ENCODE data around the gene MED12L. TPM values are rescaled to one million over a fixed set of nuclear protein-coding genes. Genes with fewer than 3 reads are reported as not detected.

Gene MED12L
- total RNA-seq, 1 experiment from 2014 or later: 14.9 TPM

DNA sequence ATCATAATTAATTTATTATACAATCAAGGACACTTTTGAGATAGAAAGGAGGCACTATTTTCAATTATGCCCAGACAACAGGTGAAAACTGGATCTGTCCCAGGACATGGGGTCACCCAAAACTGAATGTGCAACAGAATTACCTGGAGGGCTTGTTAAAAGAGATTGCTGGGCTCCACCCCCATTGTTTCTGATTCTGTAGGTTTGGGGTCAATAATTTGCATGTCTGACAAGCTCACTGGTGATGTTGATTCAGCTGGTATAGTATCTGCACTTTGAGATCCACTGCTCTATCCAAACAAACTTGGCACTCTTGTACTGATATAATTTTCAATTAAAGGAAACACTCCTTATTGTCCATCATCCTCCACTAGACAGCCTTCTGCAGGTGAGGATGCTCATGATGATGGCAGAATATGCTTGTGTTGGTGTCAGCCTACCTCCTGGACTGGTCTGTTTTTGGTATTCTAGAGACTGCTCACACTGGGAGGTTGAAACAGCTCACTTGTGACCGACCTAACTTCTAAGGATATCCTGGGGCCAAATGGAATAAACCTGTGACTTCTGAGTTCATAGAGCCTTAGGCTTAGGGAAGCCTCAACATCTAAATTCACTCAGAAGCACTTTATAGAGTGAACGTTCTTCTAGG, 190.7 kb downstream of the MED12L start:
- no peak overlapping the region for H3K4me2 ChIP-seq (ENCODE audit: insufficient read depth, insufficient read length, low read length)
- no peak overlapping the region for H3T11ph ChIP-seq (ENCODE audit: low read length)
- H3K27ac ChIP-seq (ENCODE audit: insufficient read length, low read depth, low read length): no peak overlapping the region
- H4K91ac ChIP-seq (ENCODE audit: insufficient read length, low read depth, low read length): no peak overlapping the region
- no peak overlapping the region for H3K56ac ChIP-seq (ENCODE audit: insufficient read length, low read depth, low read length)
- H4K5ac ChIP-seq (ENCODE audit: insufficient read length, low read depth, low read length): no peak overlapping the region
- Mint-ChIP-seq H3K9me3 (no peaks in the 10 kb centered on the region), H3K36me3 (ENCODE audit: insufficient read depth in 1 of 3, low read depth in 3 of 3) (no peaks in the 10 kb centered on the region), H3K27me3 (ENCODE audit: low read depth) (no peaks in the 10 kb centered on the region), H3K4me3 (no peak overlapping the region), H3K27ac (no peak overlapping the region), H3K4me1 (peaks cover 4 to 8% of the 10 kb centered on the region in 2 experiments; a peak in 3 of 4 replicates)
- no peak overlapping the region for H2BK20ac ChIP-seq (ENCODE audit: low read depth, low read length, poor library complexity, severe bottlenecking)
- no peak overlapping the region for H3K4ac ChIP-seq (ENCODE audit: low read depth, low read length)
- no peak overlapping the region for H3K18ac ChIP-seq (ENCODE audit: insufficient read length, low read depth, low read length)
- no peaks in the 10 kb centered on the region for H3K9me3 ChIP-seq (ENCODE audit: control insufficient read depth, low read depth, low read length)
- H4K20me1 ChIP-seq (ENCODE audit: control insufficient read depth, insufficient read depth, insufficient read length): no peaks in the 10 kb centered on the region
- H2AFZ ChIP-seq (ENCODE audit: low read length): no peak overlapping the region
- no peak overlapping the region for H2AK5ac ChIP-seq (ENCODE audit: insufficient read length, low read length)
- no peak overlapping the region for H3K23ac ChIP-seq (ENCODE audit: insufficient read length, low read depth, low read length)
- DNase-seq: no peak
- no peaks in the 10 kb centered on the region for H3K27me3 ChIP-seq (ENCODE audit: insufficient read depth, low read length)
- H2BK120ac ChIP-seq (ENCODE audit: low read depth, low read length, poor library complexity, severe bottlenecking): no peak overlapping the region
- TF ChIP-seq, protein P1, sequence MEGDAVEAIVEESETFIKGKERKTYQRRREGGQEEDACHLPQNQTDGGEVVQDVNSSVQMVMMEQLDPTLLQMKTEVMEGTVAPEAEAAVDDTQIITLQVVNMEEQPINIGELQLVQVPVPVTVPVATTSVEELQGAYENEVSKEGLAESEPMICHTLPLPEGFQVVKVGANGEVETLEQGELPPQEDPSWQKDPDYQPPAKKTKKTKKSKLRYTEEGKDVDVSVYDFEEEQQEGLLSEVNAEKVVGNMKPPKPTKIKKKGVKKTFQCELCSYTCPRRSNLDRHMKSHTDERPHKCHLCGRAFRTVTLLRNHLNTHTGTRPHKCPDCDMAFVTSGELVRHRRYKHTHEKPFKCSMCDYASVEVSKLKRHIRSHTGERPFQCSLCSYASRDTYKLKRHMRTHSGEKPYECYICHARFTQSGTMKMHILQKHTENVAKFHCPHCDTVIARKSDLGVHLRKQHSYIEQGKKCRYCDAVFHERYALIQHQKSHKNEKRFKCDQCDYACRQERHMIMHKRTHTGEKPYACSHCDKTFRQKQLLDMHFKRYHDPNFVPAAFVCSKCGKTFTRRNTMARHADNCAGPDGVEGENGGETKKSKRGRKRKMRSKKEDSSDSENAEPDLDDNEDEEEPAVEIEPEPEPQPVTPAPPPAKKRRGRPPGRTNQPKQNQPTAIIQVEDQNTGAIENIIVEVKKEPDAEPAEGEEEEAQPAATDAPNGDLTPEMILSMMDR (conservative IDR thresholded peaks at IDR 0.05): no peak
- H2BK12ac ChIP-seq (ENCODE audit: insufficient read length, low read depth, low read length): no peak overlapping the region
- peaks cover 3% of the 10 kb centered on the region for H3K79me1 ChIP-seq (ENCODE audit: insufficient read depth, low read depth, low read length, poor library complexity, severe bottlenecking)
- WGBS (ENCODE audit: extremely low coverage, insufficient read length, low lambda C conversion rate): no CpG with 5 or more reads among the region's 2 CpGs
- H3K9ac ChIP-seq (ENCODE audit: extremely low read depth, insufficient read length, low read length): no peak overlapping the region
- H2BK15ac ChIP-seq (ENCODE audit: low read depth, low read length): no peak overlapping the region
- no peak overlapping the region for H2BK5ac ChIP-seq (ENCODE audit: insufficient read length, low read length)
- no peaks in the 10 kb centered on the region for H3K79me2 ChIP-seq (ENCODE audit: insufficient read depth, low read length)
- H3K23me2 ChIP-seq (ENCODE audit: insufficient read length, low read depth, low read length, poor library complexity, severe bottlenecking): no peaks in the 10 kb centered on the region
- H3K14ac ChIP-seq (ENCODE audit: insufficient read depth, low read length): no peak overlapping the region
- H3K4me1 ChIP-seq (ENCODE audit: insufficient read depth, low read length): no peaks in the 10 kb centered on the region; the same call in 1 of the 2 replicates
- H4K8ac ChIP-seq (replicated peaks; ENCODE audit: insufficient read length, low read depth, low read length): no peak overlapping the region

All from H9 (cell line).